ENCODE results near the gene MRGPRD.
A peak's percentile ranks its signal among the peaks of the same experiment; 100 is the strongest.

MRGPRD gene

GRCh38 chr11:68980776-68981065, at the start of gene MRGPRD:
Gene MRGPRD, minus strand, starts transcription at chr11:68980986. Its CDS starts 0 bp downstream, at chr11:68980986.
- DNase-seq (ENCODE audit: low spot score): no peak

DNA sequence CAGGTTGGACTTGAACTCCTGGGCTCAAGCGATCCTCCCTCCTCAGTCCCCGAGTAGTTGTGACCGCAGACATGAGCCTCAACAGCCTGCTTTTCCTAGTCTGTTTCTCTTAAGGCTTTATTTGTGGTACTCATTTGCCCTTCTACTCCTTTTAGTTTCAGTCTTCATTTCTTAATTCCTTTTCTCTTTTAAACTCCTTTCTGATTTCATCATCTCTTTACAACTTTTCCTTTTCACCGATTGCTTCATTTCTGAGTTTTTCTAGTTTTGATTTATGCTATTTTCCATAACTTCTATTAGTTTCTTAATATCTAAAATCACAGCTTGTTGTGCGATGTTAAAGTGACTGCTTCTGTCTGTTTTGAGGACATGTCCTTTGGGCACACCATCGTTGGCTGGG, 49.5 kb upstream of the MRGPRD start:
- no peak for DNase-seq (ENCODE audit: low spot score)

DNA sequence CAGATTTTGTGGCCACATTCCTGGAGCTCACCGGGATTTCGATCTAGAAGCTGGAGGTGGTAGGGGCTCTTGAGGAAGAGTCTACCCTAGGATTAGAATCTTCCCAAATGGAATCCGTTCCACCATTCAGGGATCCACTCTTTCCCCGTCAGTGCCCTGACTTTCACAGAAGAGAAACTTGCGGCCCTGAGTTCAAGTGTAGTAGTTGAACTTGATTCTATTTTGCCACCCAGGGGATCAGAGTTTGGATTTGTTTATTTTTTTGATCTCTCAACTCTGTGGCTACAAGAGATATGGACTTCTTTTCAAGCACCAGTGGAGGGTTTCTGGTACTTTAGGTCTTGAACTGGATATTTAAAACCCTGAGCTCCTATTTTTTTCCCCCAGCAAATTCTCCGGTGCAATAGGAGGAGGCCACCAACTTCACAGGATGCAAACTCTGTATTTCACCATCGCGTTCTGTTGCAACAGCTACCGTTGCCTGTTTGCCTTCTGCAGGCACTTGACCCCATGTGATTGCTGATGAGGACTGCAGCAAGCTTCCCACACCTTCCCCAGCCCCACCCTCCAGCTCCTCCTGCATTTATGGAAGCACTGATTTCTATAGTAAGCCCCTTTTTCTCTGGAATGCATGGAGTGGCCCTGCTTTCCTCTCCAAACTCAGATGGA, 47.1 kb upstream of the MRGPRD start:
- DNase-seq (ENCODE audit: low spot score): no peak

- DNase-seq (ENCODE audit: low spot score): no peak
Measured at GRCh38 chr11:69024509-69024908, 43.7 kb upstream of the MRGPRD start.

- no peak for DNase-seq (ENCODE audit: low spot score)
Measured at GRCh38 chr11:69022260-69022659, 41.5 kb upstream of the MRGPRD start.

- peak; percentile 71 for DNase-seq (ENCODE audit: low spot score)
Measured at GRCh38 chr11:69018924-69019323, 38.1 kb upstream of the MRGPRD start.

- DNase-seq (ENCODE audit: low spot score): no peak
Measured at GRCh38 chr11:69017951-69018350, 37.2 kb upstream of the MRGPRD start.

GRCh38 chr11:69014898-69015549, 34.2 kb upstream of the MRGPRD start:
- no peak for DNase-seq (ENCODE audit: low spot score)

DNA sequence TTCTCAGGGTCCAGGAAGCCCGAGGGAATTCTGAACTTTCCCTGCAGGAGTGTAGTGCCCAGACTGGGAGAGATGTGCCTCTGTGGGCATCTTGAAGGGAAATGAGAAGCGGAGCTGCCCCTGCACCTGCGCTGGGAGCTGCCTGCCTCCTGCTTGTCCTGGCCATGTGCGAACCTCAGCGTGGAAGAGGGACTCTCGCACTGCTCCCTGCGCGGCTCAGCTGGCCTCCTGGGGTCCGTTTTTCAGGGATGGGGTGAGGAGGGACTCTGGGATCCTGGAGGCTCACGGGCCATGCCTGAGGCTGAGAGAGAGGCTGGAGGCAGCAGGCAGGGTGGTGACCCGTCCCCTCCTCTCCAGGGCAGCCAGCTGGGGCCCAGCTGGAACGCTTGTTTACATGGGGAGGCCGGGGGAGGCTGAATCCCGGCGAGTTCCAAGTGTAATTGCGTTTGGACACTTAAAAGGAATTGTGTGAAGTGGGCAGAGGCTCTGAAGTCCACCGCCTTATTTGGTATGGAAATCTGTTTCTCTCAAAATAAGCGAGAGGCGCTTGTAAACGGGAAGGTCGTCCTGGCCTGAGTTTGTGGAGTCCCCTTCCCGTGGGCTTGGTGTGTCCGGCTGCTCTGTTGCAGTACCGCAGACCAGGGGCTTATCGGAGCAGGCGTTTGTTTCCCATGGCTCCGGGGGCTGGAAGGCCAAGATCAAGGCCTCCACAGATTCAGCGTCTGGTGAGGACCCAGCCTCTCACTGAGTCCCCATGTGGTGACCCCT, 33.5 kb upstream of the MRGPRD start:
- DNase-seq (ENCODE audit: low spot score): peak; percentile 54

DNA sequence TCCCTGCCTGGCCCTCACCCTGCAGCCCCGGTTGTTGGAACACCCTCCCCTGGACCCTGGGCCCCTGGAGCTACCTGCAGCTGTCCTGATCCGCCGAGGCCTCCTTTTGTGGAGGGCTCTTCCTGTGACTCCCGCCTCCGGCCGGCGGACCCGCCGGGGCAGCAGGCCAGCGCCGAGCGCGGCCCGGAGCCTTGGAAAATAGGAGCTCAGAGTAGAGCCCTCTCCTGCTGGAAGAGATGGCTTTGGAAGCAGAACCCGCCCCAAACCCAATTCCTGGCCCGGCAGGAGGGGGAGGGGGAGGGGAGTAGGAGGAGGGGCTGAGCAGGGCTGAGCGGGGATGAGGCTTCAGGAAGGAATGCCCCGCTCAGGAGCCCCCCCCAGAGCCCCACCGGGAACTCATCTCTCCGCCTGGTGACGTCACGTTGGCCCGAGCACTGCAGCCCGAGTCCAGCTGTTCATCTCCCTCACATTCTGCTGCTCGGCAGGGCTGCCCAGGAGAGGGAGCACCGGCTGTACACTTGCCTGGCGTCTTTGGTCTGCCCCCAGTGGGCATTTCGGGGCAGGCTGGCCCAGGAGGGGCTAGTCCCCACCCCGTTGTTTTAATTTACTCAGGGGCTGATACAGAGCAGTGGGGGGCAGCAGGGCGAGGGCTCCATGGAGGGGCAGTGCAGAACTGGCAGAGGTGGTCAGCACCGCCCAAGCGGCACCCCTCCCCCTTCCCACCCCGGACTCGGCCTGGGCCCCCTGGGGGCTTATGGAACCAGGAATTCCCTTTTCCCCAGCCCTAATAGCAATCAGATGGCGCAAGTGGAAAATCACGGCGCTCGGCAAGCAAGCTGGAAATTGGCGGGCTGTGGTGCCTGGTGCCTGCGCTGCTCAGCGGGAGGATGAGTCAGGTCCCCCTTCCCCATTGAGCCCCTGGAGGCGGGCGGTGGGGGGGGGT, 32.5 kb upstream of the MRGPRD start, which contains the start of gene MRGPRF:
TSS of gene MRGPRF (minus strand) at position 238 of the 943 bp plus-strand sequence. CDS start 3,345 bp downstream, outside the sequence.
- peak; percentile 93 for DNase-seq (ENCODE audit: low spot score)

GRCh38 chr11:69012092-69013008, 31.6 kb upstream of the MRGPRD start:
- DNase-seq (ENCODE audit: low spot score): peak; percentile 52

GRCh38 chr11:69011624-69012091, 30.9 kb upstream of the MRGPRD start:
- no peak for DNase-seq (ENCODE audit: low spot score)

GRCh38 chr11:69010964-69011623, 30.3 kb upstream of the MRGPRD start:
- DNase-seq (ENCODE audit: low spot score): peak; percentile 95

GRCh38 chr11:69010361-69010891, 29.6 kb upstream of the MRGPRD start:
- DNase-seq (ENCODE audit: low spot score): no peak

DNA sequence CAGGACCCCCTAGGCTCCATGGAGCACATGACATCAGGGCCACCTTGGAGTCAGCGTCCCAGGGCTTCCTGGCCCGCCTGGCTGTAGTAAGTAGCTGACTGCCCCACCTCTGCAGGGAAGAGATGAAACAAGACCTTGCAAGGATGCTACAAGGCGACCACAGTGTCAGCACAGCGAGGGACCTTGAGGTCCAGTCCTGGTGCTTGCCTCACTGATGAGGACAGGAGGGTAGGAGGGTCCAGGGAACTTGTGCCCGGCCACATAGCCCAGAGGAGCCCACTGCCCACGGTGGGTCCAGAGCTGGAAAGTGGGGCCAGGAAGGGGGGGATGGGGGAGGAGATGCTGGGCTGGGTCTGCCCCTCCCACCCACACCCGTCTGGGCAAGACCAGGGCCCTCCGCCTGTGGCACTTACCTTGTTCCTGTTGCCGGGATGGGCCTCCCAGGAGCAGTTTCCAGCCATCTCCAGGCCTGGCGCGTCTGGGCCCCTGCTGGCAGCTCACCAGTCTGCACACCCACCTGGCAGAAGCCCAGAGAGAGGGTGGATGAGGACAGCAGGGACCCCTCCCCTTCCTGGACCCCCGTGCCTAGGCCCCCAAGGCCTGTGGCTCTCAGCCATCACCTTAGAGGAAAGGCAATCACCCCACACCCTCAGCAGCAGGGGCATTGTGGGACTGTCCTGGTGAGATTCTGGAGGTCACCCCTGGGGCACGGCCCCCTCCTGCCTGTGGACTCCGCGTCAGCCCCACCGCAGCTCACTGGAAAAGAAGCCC, 28.8 kb upstream of the MRGPRD start:
- no peak for DNase-seq (ENCODE audit: low spot score)

DNA sequence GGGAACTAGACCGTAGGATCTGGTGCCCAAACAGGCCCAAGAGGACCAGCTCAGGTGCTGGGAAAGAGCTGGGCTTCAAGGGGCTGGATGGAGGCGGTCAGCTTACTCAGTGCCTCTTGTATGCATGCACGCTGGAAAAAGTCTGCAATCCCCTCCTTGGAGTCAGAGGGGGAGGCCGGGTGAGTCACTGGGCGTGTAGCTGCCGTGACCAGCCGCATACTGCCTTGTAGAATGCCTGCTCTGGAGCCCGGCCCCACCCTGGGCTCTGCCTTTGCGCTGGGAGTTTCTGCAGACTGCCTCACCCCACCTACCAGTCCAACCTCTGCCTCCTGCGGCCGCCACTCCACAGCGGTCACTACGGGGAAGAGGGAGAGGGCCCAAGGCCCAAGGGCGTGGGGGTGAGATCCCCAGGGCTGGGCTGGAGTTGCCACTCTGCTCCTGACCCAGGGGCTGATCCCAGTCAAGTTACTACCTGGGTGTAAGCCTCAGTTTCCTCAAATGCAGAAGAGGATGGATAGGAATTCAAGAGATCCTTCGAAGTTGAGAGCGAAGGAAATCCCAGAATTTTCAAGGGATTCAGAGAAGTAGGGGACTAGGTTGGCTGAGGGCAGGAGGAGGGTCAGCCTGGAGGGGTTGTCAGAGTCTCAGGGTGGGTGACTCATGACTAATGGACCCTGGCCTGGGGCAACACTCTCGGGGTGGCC, 28.1 kb upstream of the MRGPRD start:
- peak; percentile 97 for DNase-seq (ENCODE audit: low spot score)

GRCh38 chr11:69007975-69008381, 27.2 kb upstream of the MRGPRD start:
- peak; percentile 72 for DNase-seq (ENCODE audit: low spot score)

- no peak for DNase-seq (ENCODE audit: low spot score)
Measured at GRCh38 chr11:69006816-69007215, 26.0 kb upstream of the MRGPRD start.

Measured in AG08396 (cell line).